Parathyroid adenoma (tissue), 2 donors: ENCODE results near the gene UMAD1.

Experiments
- H2AFZ ChIP-seq: fragments of 300-600 bp; sonication (generic); one replicate; pipeline ENCODE4 v1.7.0; 2017; ENCODE audit warnings: antibody characterized with exemption, mild to moderate bottlenecking
- H3K27ac ChIP-seq: fragments of 300-600 bp; sonication (generic); one replicate; pipeline ENCODE4 v1.7.0; 2017
- H3K27me3 ChIP-seq: fragments of 300-600 bp; sonication (generic); one replicate; pipeline ENCODE4 v1.7.0; 2017; ENCODE audit warnings: low read length; ENCODE audit not compliant: control insufficient read depth, insufficient read depth
- H3K36me3 ChIP-seq: fragments of 300-600 bp; sonication (generic); one replicate; pipeline ENCODE4 v1.7.0; 2017; ENCODE audit warnings: low read length; ENCODE audit not compliant: control insufficient read depth, insufficient read depth
- H3K4me1 ChIP-seq: fragments of 300-600 bp; sonication (generic); one replicate; pipeline ENCODE4 v1.7.0; 2017; ENCODE audit warnings: control low read depth
- H3K4me2 ChIP-seq: fragments of 300-600 bp; sonication (generic); one replicate; pipeline ENCODE4 v1.7.0; 2017; ENCODE audit warnings: low read length
- H3K4me3 ChIP-seq: fragments of 300-600 bp; sonication (generic); one replicate; pipeline ENCODE4 v1.7.0; 2017; ENCODE audit warnings: low read depth, low read length
- H3K79me2 ChIP-seq: fragments of 300-600 bp; sonication (generic); one replicate; pipeline ENCODE4 v1.7.0; 2017; ENCODE audit warnings: control low read depth
- H3K9ac ChIP-seq: fragments of 300-600 bp; sonication (generic); one replicate; pipeline ENCODE4 v1.7.0; 2017; ENCODE audit warnings: mild to moderate bottlenecking
- H3K9me3 ChIP-seq: fragments of 300-600 bp; sonication (generic); one replicate; pipeline ENCODE4 v1.7.0; 2017; ENCODE audit warnings: low read length; ENCODE audit not compliant: control insufficient read depth
- CTCF ChIP-seq: fragments of 300-600 bp; sonication (generic); IDR thresholded peaks from one replicate; pipeline ENCODE4 v1.7.0; 2017; ENCODE audit warnings: antibody characterized with exemption, mild to moderate bottlenecking
- donor health status: primary hyperparathyroidism.

The UMAD1 gene

GRCh38 chr7:7682861-7683260 lies 42.3 kb downstream of the UMAD1 start:
- H3K4me1 ChIP-seq = peaks cover 33% of the 10 kb centered on the region
- H3K36me3 ChIP-seq = no peaks in the 10 kb centered on the region
- peak overlapping the region; percentile 67 for H3K27ac ChIP-seq
- H3K4me2 ChIP-seq = peak overlapping the region; percentile 51
- no peak overlapping the region for H3K4me3 ChIP-seq
- H3K9me3 ChIP-seq = no peaks in the 10 kb centered on the region
- H3K27me3 ChIP-seq = no peaks in the 10 kb centered on the region
- H2AFZ ChIP-seq = peak overlapping the region; percentile 31
- no peak for TF ChIP-seq CTCF
- H3K9ac ChIP-seq = no peak overlapping the region
- no peaks in the 10 kb centered on the region for H3K79me2 ChIP-seq

- H3K9ac ChIP-seq = no peak overlapping the region
Measured at GRCh38 chr7:7686811-7687508, 46.4 kb downstream of the UMAD1 start.

GRCh38 chr7:7687800-7688199 lies 47.2 kb downstream of the UMAD1 start:
- no peak overlapping the region for H3K9ac ChIP-seq
- no peaks in the 10 kb centered on the region for H3K27me3 ChIP-seq
- H3K4me2 ChIP-seq = peak overlapping the region; percentile 47
- peak overlapping the region; percentile 72 for H3K27ac ChIP-seq
- H3K79me2 ChIP-seq = peaks cover 7% of the 10 kb centered on the region
- H2AFZ ChIP-seq = peak overlapping the region; percentile 77
- no peaks in the 10 kb centered on the region for H3K9me3 ChIP-seq
- no peaks in the 10 kb centered on the region for H3K36me3 ChIP-seq
- no peak for TF ChIP-seq CTCF
- H3K4me1 ChIP-seq = peaks cover 25% of the 10 kb centered on the region
- no peak overlapping the region for H3K4me3 ChIP-seq

More at GRCh38 chr7:7686811-7687508, 46.4 kb downstream of the UMAD1 start:
- Histone ChIP-seq H3K27me3 (no peaks in the 10 kb centered on the region), H3K27ac (peak overlapping the region; percentile 72), H3K4me2 (no peak overlapping the region), H3K9me3 (no peaks in the 10 kb centered on the region), H2AFZ (no peak overlapping the region), H3K4me3 (no peak overlapping the region), H3K4me1 (peaks cover 34% of the 10 kb centered on the region), H3K36me3 (no peaks in the 10 kb centered on the region), H3K79me2 (peaks cover 3% of the 10 kb centered on the region)
- no peak for TF ChIP-seq CTCF

- Histone ChIP-seq H3K9ac (no peak overlapping the region), H3K79me2 (peaks cover 7% of the 10 kb centered on the region), H3K27ac (peak overlapping the region; percentile 72), H2AFZ (peak overlapping the region; percentile 77), H3K27me3 (no peaks in the 10 kb centered on the region), H3K4me2 (peak overlapping the region; percentile 47), H3K4me3 (peak overlapping the region; percentile 12), H3K36me3 (no peaks in the 10 kb centered on the region), H3K4me1 (peaks cover 22% of the 10 kb centered on the region), H3K9me3 (no peaks in the 10 kb centered on the region)
- TF ChIP-seq CTCF = no peak
Measured at GRCh38 chr7:7688310-7688709, 47.8 kb downstream of the UMAD1 start.

- Histone ChIP-seq H3K4me1 (peaks cover 22% of the 10 kb centered on the region), H3K27ac (peak overlapping the region; percentile 72), H3K4me3 (no peak overlapping the region), H3K4me2 (no peak overlapping the region), H3K9me3 (no peaks in the 10 kb centered on the region), H3K27me3 (no peaks in the 10 kb centered on the region), H2AFZ (peak overlapping the region; percentile 77), H3K36me3 (no peaks in the 10 kb centered on the region), H3K79me2 (peaks cover 7% of the 10 kb centered on the region), H3K9ac (no peak overlapping the region)
- TF ChIP-seq CTCF = no peak
Measured at GRCh38 chr7:7688956-7689355, 48.4 kb downstream of the UMAD1 start.
